ENCODE measurements around the gene SERPINA5.

Gene SERPINA5

GRCh38 chr14:94548999-94549985 is 31.9 kb upstream of the SERPINA5 start:
- peak in 39 of 56 donors; percentile 5 to 81 (median 35) for DNase-seq

- DNase-seq: no peak
Observed at GRCh38 chr14:94550041-94550440, 31.2 kb upstream of the SERPINA5 start.

GRCh38 chr14:94555991-94556390 is 25.2 kb upstream of the SERPINA5 start:
- no peak for DNase-seq

GRCh38 chr14:94557327-94557726 is 23.9 kb upstream of the SERPINA5 start:
- no peak for DNase-seq

GRCh38 chr14:94558842-94559241 is 22.4 kb upstream of the SERPINA5 start:
- no peak for DNase-seq

- peak in 4 of 56 donors; percentile 9 to 32 (median 14) for DNase-seq
Observed at GRCh38 chr14:94559638-94560290, 21.5 kb upstream of the SERPINA5 start.

GRCh38 chr14:94560291-94560665 is 20.9 kb upstream of the SERPINA5 start:
- no peak for DNase-seq

GRCh38 chr14:94560751-94561655 is 20.2 kb upstream of the SERPINA5 start, which contains the start of gene SERPINA4:
SERPINA4 (plus strand) TSS chr14:94561442; CDS start chr14:94563483, 2,041 bp downstream.
- DNase-seq: no peak

GRCh38 chr14:94561656-94562010 is 19.6 kb upstream of the SERPINA5 start:
- no peak for DNase-seq

GRCh38 chr14:94562022-94562421 is 19.2 kb upstream of the SERPINA5 start:
- no peak for DNase-seq

- DNase-seq: peak in 4 of 56 donors; percentile 11 to 29 (median 22)
Observed at GRCh38 chr14:94562941-94563883, 18.0 kb upstream of the SERPINA5 start.

GRCh38 chr14:94564381-94564780 is 16.8 kb upstream of the SERPINA5 start:
- DNase-seq: no peak

- DNase-seq: no peak
Observed at GRCh38 chr14:94568186-94568585, 13.0 kb upstream of the SERPINA5 start.

GRCh38 chr14:94569381-94570001 is 11.7 kb upstream of the SERPINA5 start:
- no peak for DNase-seq

GRCh38 chr14:94570002-94570400 is 11.2 kb upstream of the SERPINA5 start:
- no peak for DNase-seq

GRCh38 chr14:94570440-94570839 is 10.8 kb upstream of the SERPINA5 start:
- DNase-seq: no peak

GRCh38 chr14:94571395-94571794 is 9.8 kb upstream of the SERPINA5 start:
- DNase-seq: peak in 4 of 56 donors; percentile 13 to 33 (median 21)

- peak in 2 of 56 donors; percentile 7 to 23 for DNase-seq
Observed at GRCh38 chr14:94571950-94572349, 9.3 kb upstream of the SERPINA5 start.

- no peak for DNase-seq
Observed at GRCh38 chr14:94572637-94573303, 8.5 kb upstream of the SERPINA5 start.

All from nucleus accumbens (tissue), 56 donors.